Hematopoietic multipotent progenitor cell treated with erythropoietin and hydrocortisone succinate and interleukin-3 and kit ligand, for 17 days (in vitro differentiated cells): ENCODE measurements around the gene SBF2.
"Not testable (repeated sequence)": the region's sequence is repeated elsewhere in the genome, so short reads cannot be mapped to it uniquely, and the experiment has no call there.

ENCODE experiments used
- DNase-seq: peaks from one replicate; pipeline ENCODE4 v3.0.0-alpha.2; 2015; ENCODE audit warnings: low spot score

Gene SBF2

DNA sequence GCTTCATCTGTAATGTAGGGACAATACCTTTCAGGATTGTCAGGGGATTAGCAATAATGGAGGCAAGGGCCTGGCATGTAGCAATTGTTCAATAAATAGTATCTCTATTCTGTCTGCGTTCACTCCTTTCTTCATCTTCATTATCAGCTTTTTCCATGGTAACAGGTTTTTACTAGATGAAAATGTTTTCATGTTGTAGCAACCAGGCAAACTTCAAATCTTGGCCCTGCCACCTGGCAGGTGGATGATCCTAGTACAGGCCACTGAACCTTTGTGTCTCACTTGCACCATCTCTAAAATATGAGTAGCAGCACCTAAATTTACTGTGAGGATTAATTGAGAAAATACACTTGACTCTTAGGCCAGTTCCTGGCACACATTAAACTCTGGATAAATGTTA is 546.8 kb downstream of the SBF2 start:
- DNase-seq, result no peak

GRCh38 chr11:9745411-9746211 is 548.4 kb downstream of the SBF2 start:
- DNase-seq, result no peak

GRCh38 chr11:9743512-9743911 is 550.5 kb downstream of the SBF2 start:
- not testable (repeated sequence) for DNase-seq

DNA sequence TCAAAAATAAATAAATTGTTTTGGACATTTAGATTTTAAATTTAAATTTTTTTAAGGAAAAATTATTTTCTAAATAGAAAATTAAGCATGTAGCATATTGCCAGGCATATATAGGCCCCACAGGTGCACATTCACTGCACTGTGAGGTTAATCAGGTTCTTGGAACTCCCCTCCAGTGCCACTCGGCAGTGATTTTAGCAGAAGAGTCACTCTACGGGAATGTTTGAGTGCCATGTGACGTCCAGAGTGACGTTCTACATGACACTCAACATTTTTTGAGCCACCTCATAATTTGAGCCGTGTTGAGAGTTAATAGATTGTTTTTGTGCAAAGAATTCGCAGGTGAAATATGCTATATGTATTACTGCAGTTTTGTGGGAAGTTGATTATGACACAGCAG is 552.8 kb downstream of the SBF2 start:
- DNase-seq, result no peak

DNA sequence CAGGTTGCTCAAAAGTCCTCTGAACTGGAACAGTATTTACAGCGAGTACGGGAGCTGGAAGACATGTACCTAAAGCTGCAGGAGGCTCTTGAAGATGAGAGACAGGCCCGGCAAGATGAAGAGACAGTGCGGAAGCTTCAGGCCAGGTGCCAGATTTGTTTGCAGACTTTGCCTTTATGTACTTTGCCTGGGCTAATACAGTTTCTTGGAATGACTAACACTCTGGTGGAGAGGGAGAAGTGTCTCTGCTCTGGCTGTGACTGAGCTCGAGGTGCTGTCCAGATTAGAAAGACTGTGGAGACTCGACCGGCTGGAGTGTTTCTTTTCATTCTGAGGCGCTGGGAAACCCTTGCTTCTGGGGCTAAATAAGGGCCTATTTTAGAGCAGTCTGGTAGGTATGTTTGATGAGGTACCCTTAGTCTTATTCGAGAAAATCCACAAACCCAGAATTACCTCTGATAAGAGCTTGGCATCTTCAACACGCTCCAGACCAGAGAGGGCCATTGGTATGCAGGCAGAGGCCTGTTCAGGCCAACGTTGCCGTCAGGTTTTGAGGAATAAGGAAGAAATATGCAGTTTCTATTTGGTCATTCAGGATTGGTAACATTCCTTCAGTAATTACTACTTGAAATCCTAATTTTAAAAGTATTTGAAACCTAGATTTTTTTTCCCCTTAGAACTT is 553.7 kb downstream of the SBF2 start:
- no peak for DNase-seq

GRCh38 chr11:9739123-9739900 is 554.7 kb downstream of the SBF2 start:
- no peak for DNase-seq

GRCh38 chr11:9738707-9739106 is 555.3 kb downstream of the SBF2 start:
- no peak for DNase-seq

DNA sequence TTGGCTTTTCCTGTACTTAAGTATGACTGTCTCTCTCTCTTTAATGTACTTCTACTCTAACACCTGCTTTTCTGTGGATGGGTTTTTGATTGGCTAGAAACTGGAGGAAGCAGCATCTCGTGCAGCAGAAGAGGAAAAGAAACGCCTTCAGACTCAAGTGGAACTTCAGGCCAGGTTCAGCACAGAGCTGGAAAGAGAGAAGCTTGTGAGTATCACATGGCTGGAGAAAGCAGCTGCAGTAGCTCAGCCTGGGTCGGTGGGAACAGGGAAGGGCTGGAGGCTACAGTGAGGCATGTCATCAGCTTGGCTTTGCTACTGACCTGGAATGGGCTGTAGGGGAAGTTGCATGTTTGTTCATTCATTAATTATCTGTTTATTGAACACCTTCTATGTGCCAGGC is 555.9 kb downstream of the SBF2 start:
- DNase-seq, result no peak

DNA sequence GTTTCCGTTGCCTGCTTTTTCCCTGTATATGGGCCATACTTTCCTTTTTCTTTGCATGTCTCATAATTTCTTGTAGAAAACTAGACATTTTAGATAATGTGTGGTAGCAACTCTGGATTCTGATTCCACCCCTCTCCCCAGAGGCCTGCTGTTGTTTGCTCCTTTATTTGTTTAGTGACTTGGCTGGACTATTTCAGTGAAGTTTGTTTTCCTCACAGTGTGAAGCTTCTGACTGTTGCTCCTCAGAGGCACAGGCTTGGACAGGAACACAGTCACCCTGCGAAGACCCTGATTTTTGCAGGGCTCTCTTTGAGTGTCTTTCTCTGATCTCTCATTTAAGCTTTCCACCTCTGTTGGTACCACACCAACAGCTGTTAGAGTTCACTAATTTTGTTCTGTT is 557.7 kb downstream of the SBF2 start:
- no peak for DNase-seq

DNA sequence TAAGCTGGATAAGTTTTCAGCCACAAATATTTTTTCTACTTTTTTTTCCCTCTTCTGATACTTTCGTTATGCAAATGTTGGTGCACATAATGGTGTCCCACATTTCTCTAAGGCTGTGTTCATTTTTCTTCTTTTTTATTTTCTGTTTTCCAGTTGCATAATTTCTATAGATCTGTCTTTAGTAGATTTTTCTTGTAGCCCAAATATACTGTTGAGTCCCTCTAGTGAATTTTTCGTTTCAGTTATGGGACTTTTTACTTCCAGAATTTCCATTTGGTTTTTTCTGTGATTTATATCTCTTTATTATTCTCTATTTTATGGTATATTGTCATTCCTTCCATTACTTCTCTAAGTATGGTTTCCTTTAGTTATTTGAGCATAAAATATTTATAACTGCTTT is 558.1 kb downstream of the SBF2 start:
- DNase-seq, result no peak

DNA sequence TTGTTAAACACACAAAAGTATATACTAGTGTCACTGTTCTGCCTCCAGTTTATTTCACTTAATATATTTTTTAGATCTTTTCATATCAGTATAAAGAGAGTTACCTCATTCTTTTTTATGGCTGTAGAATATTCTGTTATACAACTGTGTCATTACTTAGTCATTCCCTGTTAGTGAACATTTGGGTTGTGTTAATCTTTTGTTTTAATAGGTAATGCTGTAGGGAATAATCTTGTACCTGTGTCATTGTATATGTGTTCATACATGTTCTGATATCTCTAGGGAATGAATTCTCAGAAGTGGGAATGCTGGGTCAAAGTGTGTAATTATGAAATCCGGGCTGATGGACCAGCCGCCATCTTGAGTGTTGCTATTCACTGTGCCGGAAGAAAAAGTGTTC is 558.8 kb downstream of the SBF2 start:
- DNase-seq, result no peak

- no peak for DNase-seq
These were observed 560.8 kb downstream of the SBF2 start for GRCh38 chr11:9733212-9733611.

- no peak for DNase-seq
These were observed 561.6 kb downstream of the SBF2 start for GRCh38 chr11:9732453-9732852.

DNA sequence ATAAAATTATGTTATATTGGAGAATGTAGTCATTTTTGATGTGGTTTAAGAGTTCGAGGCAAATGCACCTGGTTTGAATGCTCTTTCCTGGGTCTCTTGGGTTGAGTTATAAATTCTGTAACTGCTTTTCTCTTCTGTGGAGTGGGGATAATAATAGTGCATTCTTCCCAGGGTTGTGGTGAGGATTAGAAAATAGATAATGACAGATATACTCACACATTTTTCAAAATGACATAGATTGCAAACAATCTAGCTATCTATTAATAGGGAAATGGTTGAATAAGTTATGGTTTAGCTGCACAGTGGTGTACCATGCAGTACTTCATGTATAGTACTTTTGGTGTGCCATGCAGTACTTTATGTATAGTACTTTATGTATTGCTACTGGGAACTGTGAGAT is 562.8 kb downstream of the SBF2 start:
- no peak for DNase-seq
